ENCODE data around the gene TSPAN6. TPM values are rescaled to one million over a fixed set of nuclear protein-coding genes. Genes with fewer than 3 reads are reported as not detected.

TSPAN6 gene
- total and polyA plus RNA-seq, 2 of the 13 experiments (the other 11 are each of a cell fraction or from before 2014, with no cell fraction given): 78.9 to 133 TPM

DNA sequence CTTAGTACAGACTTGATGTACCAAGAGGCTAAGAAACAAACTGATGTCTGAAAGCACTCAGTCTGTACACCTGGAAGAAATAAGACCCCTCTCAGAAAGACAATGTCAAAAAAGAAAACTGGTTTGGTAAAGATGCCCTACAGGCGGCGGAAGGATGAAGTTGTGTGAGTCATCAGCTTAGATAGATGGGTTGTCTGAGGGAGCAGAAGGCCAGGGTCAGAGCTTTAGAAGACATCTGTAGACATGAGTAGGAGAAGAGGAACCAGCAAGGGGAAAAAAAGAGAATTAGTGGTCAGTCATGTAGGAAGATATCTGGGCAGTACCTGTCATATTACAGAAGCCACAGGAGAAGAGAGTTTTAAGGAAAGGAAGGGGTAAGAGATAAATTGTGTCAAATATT is 15.7 kb upstream of the TSPAN6 start:
- no peaks in the 10 kb centered on the region for H3K9me3 ChIP-seq (ENCODE audit: low read length)
- H2AFZ ChIP-seq (ENCODE audit: low read length): no peak overlapping the region
- POLR2A ChIA-PET: no interaction called here
- CTCF ChIA-PET (ENCODE audit: low intra/inter-chr PET ratio, low total read pairs): no interaction called here
- in situ Hi-C loops (cut with HindIII; ENCODE audit: extremely low pct_ligation_motif_present, low pct_unique_long_range_greater_than_20kb) (no loop called here), intact Hi-C loops (cut with micrococcal nuclease; ENCODE audit: unreplicated experiment) (no loop called here)
- peaks cover 60% of the 10 kb centered on the region for H3K4me1 ChIP-seq (ENCODE audit: insufficient read depth, low read length)
- H3K27ac ChIP-seq (ENCODE audit: extremely low read length, insufficient read depth, low read length): no peak overlapping the region
- H3K9ac ChIP-seq (ENCODE audit: insufficient read depth, low read depth, low read length): no peak overlapping the region
- WGBS (ENCODE audit: low lambda C conversion rate): 96% methylated on average over 2 of the region's 2 CpGs
- no peak overlapping the region for H3K4me3 ChIP-seq (replicated peaks in 1 of 3; ENCODE audit: insufficient read depth in 1 of 3, low read depth in 2 of 3, low read length in 3 of 3)
- H3K79me2 ChIP-seq (ENCODE audit: insufficient read depth, low read length): no peaks in the 10 kb centered on the region
- no peaks in the 10 kb centered on the region for H3K36me3 ChIP-seq (replicated peaks in 1 of 2; ENCODE audit: control insufficient read depth in 1 of 2, insufficient read depth in 2 of 2, low read length in 2 of 2)
- ATAC-seq: no peak
- H4K20me1 ChIP-seq (ENCODE audit: insufficient read depth, low read length): no peaks in the 10 kb centered on the region
- no TSS peak for BruUV-seq (replicated peaks)
- no peak for DNase-seq (ENCODE audit: low spot score)
- no peak for TF ChIP-seq JDP2 (CRISPR knock-in tag; IDR thresholded peaks at IDR 0.05; ENCODE audit: borderline replicate concordance)
- no peak for TF ChIP-seq GTF3A (CRISPR knock-in tag; conservative IDR thresholded peaks at IDR 0.05)
- H3K27me3 ChIP-seq (ENCODE audit: control insufficient read depth in 1 of 2, insufficient read depth in 2 of 2, low read length in 2 of 2): no peaks in the 10 kb centered on the region
- FAIRE-seq: no peak
- no peak overlapping the region for H3K4me2 ChIP-seq (ENCODE audit: low read depth, low read length)

DNA sequence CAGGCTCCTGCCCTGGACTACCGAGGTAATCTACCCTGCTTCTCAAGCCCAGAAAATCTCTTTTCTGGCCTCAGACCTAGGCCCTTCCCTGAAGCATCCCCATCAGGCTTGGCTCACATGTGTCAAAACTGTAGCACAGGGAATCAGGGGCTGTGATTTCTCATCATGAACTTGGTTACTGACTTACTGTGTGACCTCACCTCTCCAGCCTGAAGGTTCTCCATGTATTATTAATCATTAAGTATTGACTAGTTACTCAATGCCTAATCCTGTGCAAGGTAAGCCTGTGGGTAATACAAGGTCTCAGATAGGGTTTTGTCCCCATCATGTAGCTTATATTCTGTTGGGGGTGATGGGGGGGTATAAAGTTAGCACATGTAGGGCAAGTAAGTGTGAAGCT is 14.2 kb upstream of the TSPAN6 start:
- no peak for FAIRE-seq
- WGBS (ENCODE audit: low lambda C conversion rate): no CpG with 5 or more reads among the region's 1 CpG
- POLR2A ChIA-PET: interaction anchor here (1.1 kb wide), 1 partner anchor 14 kb away, joined by 5 read pairs; the partner anchor contains the start of gene TSPAN6

More for the DNA sequence above, 14.2 kb upstream of the TSPAN6 start:
- Histone ChIP-seq H3K79me2 (ENCODE audit: insufficient read depth, low read length) (no peaks in the 10 kb centered on the region), H3K4me3 (replicated peaks in 1 of 3; ENCODE audit: insufficient read depth in 1 of 3, low read depth in 2 of 3, low read length in 3 of 3) (no peak overlapping the region), H4K20me1 (ENCODE audit: insufficient read depth, low read length) (no peaks in the 10 kb centered on the region), H3K9me3 (ENCODE audit: low read length) (no peaks in the 10 kb centered on the region), H3K9ac (ENCODE audit: insufficient read depth, low read depth, low read length) (no peak overlapping the region), H3K27me3 (ENCODE audit: control insufficient read depth in 1 of 2, insufficient read depth in 2 of 2, low read length in 2 of 2) (no peaks in the 10 kb centered on the region), H3K4me2 (ENCODE audit: low read depth, low read length) (no peak overlapping the region), H2AFZ (ENCODE audit: low read length) (no peak overlapping the region), H3K4me1 (ENCODE audit: insufficient read depth, low read length) (peaks cover 75% of the 10 kb centered on the region), H3K27ac (ENCODE audit: extremely low read length, insufficient read depth, low read length) (no peak overlapping the region), H3K36me3 (replicated peaks in 1 of 2; ENCODE audit: control insufficient read depth in 1 of 2, insufficient read depth in 2 of 2, low read length in 2 of 2) (no peaks in the 10 kb centered on the region)
- CTCF ChIA-PET (ENCODE audit: low intra/inter-chr PET ratio, low total read pairs): no interaction called here
- DNase-seq (ENCODE audit: low spot score) (no peak), ATAC-seq (no peak)
- intact Hi-C loops (cut with micrococcal nuclease; ENCODE audit: unreplicated experiment) (no loop called here), in situ Hi-C loops (cut with HindIII; ENCODE audit: extremely low pct_ligation_motif_present, low pct_unique_long_range_greater_than_20kb) (no loop called here)
- no TSS peak for BruUV-seq (replicated peaks)
- TF ChIP-seq HIVEP1 (CRISPR knock-in tag; IDR thresholded peaks at IDR 0.05): no peak
- no peak for TF ChIP-seq ZFP1 (CRISPR knock-in tag; IDR thresholded peaks at IDR 0.05)
- TF ChIP-seq NAIF1 (CRISPR knock-in tag; IDR thresholded peaks at IDR 0.05; ENCODE audit: borderline replicate concordance): no peak
- no peak for TF ChIP-seq HOXA5 (CRISPR knock-in tag; IDR thresholded peaks at IDR 0.05)
- no peak for TF ChIP-seq CCDC6 (CRISPR knock-in tag; IDR thresholded peaks at IDR 0.05)
- no peak for TF ChIP-seq SRSF9 (IDR thresholded peaks at IDR 0.05; ENCODE audit: borderline replicate concordance, insufficient read depth, low read depth, low read length, poor library complexity, severe bottlenecking)
- TF ChIP-seq ZNF839 (CRISPR knock-in tag; IDR thresholded peaks at IDR 0.05; ENCODE audit: borderline replicate concordance): no peak
- TF ChIP-seq, protein P1, sequence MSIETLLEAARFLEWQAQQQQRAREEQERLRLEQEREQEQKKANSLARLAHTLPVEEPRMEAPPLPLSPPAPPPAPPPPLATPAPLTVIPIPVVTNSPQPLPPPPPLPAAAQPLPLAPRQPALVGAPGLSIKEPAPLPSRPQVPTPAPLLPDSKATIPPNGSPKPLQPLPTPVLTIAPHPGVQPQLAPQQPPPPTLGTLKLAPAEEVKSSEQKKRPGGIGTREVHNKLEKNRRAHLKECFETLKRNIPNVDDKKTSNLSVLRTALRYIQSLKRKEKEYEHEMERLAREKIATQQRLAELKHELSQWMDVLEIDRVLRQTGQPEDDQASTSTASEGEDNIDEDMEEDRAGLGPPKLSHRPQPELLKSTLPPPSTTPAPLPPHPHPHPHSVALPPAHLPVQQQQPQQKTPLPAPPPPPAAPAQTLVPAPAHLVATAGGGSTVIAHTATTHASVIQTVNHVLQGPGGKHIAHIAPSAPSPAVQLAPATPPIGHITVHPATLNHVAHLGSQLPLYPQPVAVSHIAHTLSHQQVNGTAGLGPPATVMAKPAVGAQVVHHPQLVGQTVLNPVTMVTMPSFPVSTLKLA (IDR thresholded peaks at IDR 0.05): no peak
- no peak for TF ChIP-seq FOSL2 (CRISPR knock-in tag; IDR thresholded peaks at IDR 0.05)

All from HepG2 (cell line).